Ovary (tissue), 9 donors: ENCODE measurements around the gene RNGTT. TPM values are rescaled to one million over a fixed set of nuclear protein-coding genes. Genes with fewer than 3 reads are reported as not detected.

Experiments
- DNase-seq, 5 donors: peaks; one replicate each; pipeline ENCODE4 v3.0.0-alpha.2; 2019 to 2020
- H3K27ac ChIP-seq, 2 donors: fragments of 200-600 bp; one replicate each; pipeline versions ENCODE4 v1.5.1 to v1.8.0; 2019 to 2022
- H3K27me3 ChIP-seq: fragments of 200-600 bp; one replicate; pipeline ENCODE4 v1.8.0; 2022
- H3K36me3 ChIP-seq: fragments of 200-600 bp; sonication (generic); one replicate; pipeline ENCODE4 v1.5.1; 2019
- H3K4me1 ChIP-seq: one replicate; pipeline ENCODE4 v1.8.1; 2013; ENCODE audit warnings: mild to moderate bottlenecking, moderate library complexity; ENCODE audit not compliant: insufficient read depth
- H3K4me3 ChIP-seq: fragments of 200-600 bp; sonication (generic); one replicate; pipeline ENCODE4 v1.5.1; 2017
- H3K9me3 ChIP-seq, 2 donors: fragments of 200-600 bp in 1 of 2; sonication (generic) in 1 of 2; one replicate each; pipeline versions ENCODE4 v1.5.1 to v1.8.1; 2013 to 2019; ENCODE audit warnings: mild to moderate bottlenecking in 1 of 2, moderate library complexity in 1 of 2
- EP300 ChIP-seq: sonication (generic); formaldehyde crosslinking; IDR thresholded peaks from one replicate; pipeline ENCODE4 v1.6.1; 2017; ENCODE audit warnings: antibody characterized with exemption
- POLR2A ChIP-seq: fragments of 450-650 bp; IDR thresholded peaks from one replicate; pipeline ENCODE4 v1.6.1; 2017; ENCODE audit warnings: antibody characterized with exemption, mild to moderate bottlenecking, moderate library complexity
- WGBS, 3 donors: extraction: QIAGEN DNeasy Blood & Tissue Kit in 1 of 3; methylation state at CpG; one replicate each; pipeline versions ENCODE4 v1.1.5 to v1.1.7; 2013 to 2017; 5-methylcytosine and 5-hydroxymethylcytosine counted together
- intact Hi-C, 4 donors: fragments of 100-400 bp; cut with DNase I; formaldehyde crosslinking; loops; one replicate each; pipeline versions ENCODE4 v1.11.0 to v1.15.1; 2022 to 2023
- polyA plus RNA-seq, 2 donors: library from polyadenylated mRNA; stranded (reverse); fragments of 200-250 nt in 1 of 2; fragments of 350-450 nt in 1 of 2; fragmentation: Illumina TruSeq in 1 of 2; extraction: RNeasy Lipid Tissue Mini Kit (QIAGEN cat#74804) in 1 of 2; gene quantifications; one replicate each; pipeline ENCODE4 v1.2.3, GENCODE V29; 2013 to 2014
- total RNA-seq, 7 donors: library from RNA; depleted of rRNA in 2 of 7; stranded (reverse); fragments of >200 nt in 2 of 7; fragmentation: NEBNext Ultra II Directional in 3 of 7; extraction: Animal tissue kit (Norgen Biotek cat#: 25700) in 3 of 7; gene quantifications; one replicate each; pipeline versions ENCODE4 v1.1.0 to v1.2.4, GENCODE V29; 2016 to 2023
- TF ChIP-seq, protein P1 (sequence below), 3 donors: fragments of 450-650 bp in 2 of 3; fragments of 200-600 bp in 1 of 3; IDR thresholded peaks; one replicate each; pipeline versions ENCODE4 v1.5.1 to v1.8.0; 2016 to 2022; ENCODE audit warnings: antibody characterized with exemption in 3 of 3, mild to moderate bottlenecking in 1 of 3
- donor health status: DM: no; HTN: no; CAD: no; lungs with moderate emphysema.
- donor health status: DM: no; HTN: no; CAD: no.
- donor health status: Bipolar disorder and iron deficiency.
- donor health status: DM: yes; HTN: yes; CAD: no.
- donor health status: DM: no; HTN: no; CAD: no.
- donor health status: DM: yes; HTN: yes; CAD: no.

The RNGTT gene
- total and polyA plus RNA-seq, 9 donors: 3.9 to 17.9 (median 10.5) TPM

- H3K27ac ChIP-seq: no peak overlapping the region
- no peak overlapping the region for H3K4me3 ChIP-seq
- no peaks in the 10 kb centered on the region for H3K27me3 ChIP-seq
- 96 to 100% (median 99%) methylated on average over 2 of the region's 2 CpGs for WGBS, 3 donors
- no peak for TF ChIP-seq EP300
- no peaks in the 10 kb centered on the region for H3K4me1 ChIP-seq
- H3K36me3 ChIP-seq: no peaks in the 10 kb centered on the region
- H3K9me3 ChIP-seq: no peaks in the 10 kb centered on the region
- DNase-seq: no peak
- intact Hi-C loops: no loop called here
Observed at GRCh38 chr6:88895911-88896310, 67.5 kb downstream of the RNGTT start.

GRCh38 chr6:88890860-88891845 lies 72.3 kb downstream of the RNGTT start:
- H3K9me3 ChIP-seq: no peaks in the 10 kb centered on the region
- no peak overlapping the region for H3K4me3 ChIP-seq
- H3K27ac ChIP-seq: no peak overlapping the region
- no peaks in the 10 kb centered on the region for H3K27me3 ChIP-seq
- H3K4me1 ChIP-seq: no peaks in the 10 kb centered on the region
- TF ChIP-seq EP300 (no peak), POLR2A (no peak)
- TF ChIP-seq, protein P1, sequence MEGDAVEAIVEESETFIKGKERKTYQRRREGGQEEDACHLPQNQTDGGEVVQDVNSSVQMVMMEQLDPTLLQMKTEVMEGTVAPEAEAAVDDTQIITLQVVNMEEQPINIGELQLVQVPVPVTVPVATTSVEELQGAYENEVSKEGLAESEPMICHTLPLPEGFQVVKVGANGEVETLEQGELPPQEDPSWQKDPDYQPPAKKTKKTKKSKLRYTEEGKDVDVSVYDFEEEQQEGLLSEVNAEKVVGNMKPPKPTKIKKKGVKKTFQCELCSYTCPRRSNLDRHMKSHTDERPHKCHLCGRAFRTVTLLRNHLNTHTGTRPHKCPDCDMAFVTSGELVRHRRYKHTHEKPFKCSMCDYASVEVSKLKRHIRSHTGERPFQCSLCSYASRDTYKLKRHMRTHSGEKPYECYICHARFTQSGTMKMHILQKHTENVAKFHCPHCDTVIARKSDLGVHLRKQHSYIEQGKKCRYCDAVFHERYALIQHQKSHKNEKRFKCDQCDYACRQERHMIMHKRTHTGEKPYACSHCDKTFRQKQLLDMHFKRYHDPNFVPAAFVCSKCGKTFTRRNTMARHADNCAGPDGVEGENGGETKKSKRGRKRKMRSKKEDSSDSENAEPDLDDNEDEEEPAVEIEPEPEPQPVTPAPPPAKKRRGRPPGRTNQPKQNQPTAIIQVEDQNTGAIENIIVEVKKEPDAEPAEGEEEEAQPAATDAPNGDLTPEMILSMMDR (IDR thresholded peaks at IDR 0.05): no peak
- intact Hi-C loops: no loop called here
- no peak for DNase-seq
- no peaks in the 10 kb centered on the region for H3K36me3 ChIP-seq
- 61 to 66% (median 65%) methylated on average over 5 of the region's 5 CpGs for WGBS, 3 donors

DNA sequence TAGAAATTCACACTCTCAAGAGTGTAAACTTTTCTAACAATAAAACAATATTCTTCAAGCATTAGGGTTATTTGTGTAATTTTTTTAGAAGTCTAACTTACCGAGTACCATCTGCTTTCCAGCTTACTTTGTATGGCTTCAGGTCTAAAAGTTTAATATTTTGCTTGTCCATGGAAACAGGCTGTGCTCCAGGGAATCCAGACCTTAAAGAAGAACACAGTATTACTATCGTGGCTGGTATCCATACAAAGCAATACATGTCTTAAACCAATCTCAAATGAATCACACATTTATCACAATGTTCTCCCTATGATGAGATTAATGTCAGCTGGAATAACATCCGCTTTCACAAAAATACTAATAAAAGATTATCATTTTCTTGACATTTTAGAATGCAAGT lies 73.0 kb downstream of the RNGTT start:
- TF ChIP-seq, protein P1 (IDR thresholded peaks at IDR 0.05): no peak
- TF ChIP-seq EP300 (no peak), POLR2A (no peak)
- DNase-seq: no peak
- no peak overlapping the region for H3K27ac ChIP-seq
- no peaks in the 10 kb centered on the region for H3K36me3 ChIP-seq
- WGBS, 3 donors: 24 to 30% (median 28%) methylated on average over 3 of the region's 3 CpGs
- H3K27me3 ChIP-seq: no peaks in the 10 kb centered on the region
- intact Hi-C loops: no loop called here
- H3K4me3 ChIP-seq: no peak overlapping the region
- H3K9me3 ChIP-seq: no peaks in the 10 kb centered on the region
- no peaks in the 10 kb centered on the region for H3K4me1 ChIP-seq

DNA sequence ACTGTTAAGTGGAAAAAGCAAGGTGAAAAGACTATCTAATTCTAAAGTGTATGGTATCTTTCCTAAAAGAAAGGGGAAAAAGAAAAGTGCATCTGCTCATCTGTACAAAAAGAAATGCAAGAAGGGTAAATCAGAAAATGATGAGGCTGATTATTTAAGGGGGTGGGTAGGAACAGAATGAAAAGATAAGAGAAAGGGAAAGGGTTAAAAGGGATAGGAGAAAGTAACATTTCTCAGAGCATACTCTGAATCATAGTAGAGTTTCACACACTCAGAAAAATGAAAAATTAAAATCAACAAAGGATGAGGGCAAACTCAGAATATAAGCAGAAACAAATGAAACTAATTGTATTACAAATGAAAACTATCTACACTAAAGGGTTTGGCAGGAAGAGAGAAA lies 79.1 kb downstream of the RNGTT start:
- Histone ChIP-seq H3K27me3 (no peaks in the 10 kb centered on the region), H3K4me1 (no peaks in the 10 kb centered on the region), H3K36me3 (no peaks in the 10 kb centered on the region), H3K9me3 (no peaks in the 10 kb centered on the region), H3K4me3 (no peak overlapping the region), H3K27ac (no peak overlapping the region)
- no peak for DNase-seq
- intact Hi-C loops: no loop called here
- no peak for TF ChIP-seq EP300
- TF ChIP-seq POLR2A: no peak
- TF ChIP-seq, protein P1 (IDR thresholded peaks at IDR 0.05): no peak

- H3K4me1 ChIP-seq: no peaks in the 10 kb centered on the region
- H3K4me3 ChIP-seq: no peak overlapping the region
- DNase-seq: no peak
- no peaks in the 10 kb centered on the region for H3K9me3 ChIP-seq
- WGBS, 3 donors: 98 to 100% (median 99%) methylated on average over 2 of the region's 2 CpGs
- no peaks in the 10 kb centered on the region for H3K36me3 ChIP-seq
- H3K27ac ChIP-seq: no peak overlapping the region
- H3K27me3 ChIP-seq: no peaks in the 10 kb centered on the region
- no peak for TF ChIP-seq POLR2A
- TF ChIP-seq, protein P1 (IDR thresholded peaks at IDR 0.05): no peak
- TF ChIP-seq EP300: no peak
- intact Hi-C loops: no loop called here
Observed at GRCh38 chr6:88882536-88882935, 80.9 kb downstream of the RNGTT start.
